Activated naive CD8-positive, alpha-beta T cell treated with anti-CD3 and anti-CD28 coated beads, Interleukin-2, amount 50 U/mL, for 24 hours (primary cell): Measurements from ENCODE around the gene VMAC.

Experiments
- ATAC-seq: fragments of 150-1000 bp; cut with Tn5 transposase; one replicate; pipeline ENCODE4 v1.10.0; 2021
- DNase-seq: peaks from one replicate; pipeline ENCODE4 v3.0.0; 2021
- H3K27ac Mint-ChIP-seq: one replicate; pipeline ENCODE4 v1.8.0; 2021; ENCODE audit warnings: mild to moderate bottlenecking, mixed read lengths
- H3K27me3 Mint-ChIP-seq: one replicate; pipeline ENCODE4 v1.8.0; 2021; ENCODE audit warnings: mixed read lengths
- H3K36me3 Mint-ChIP-seq: one replicate; pipeline ENCODE4 v1.8.0; 2021; ENCODE audit warnings: low read depth, mixed read lengths
- H3K4me1 Mint-ChIP-seq: one replicate; pipeline ENCODE4 v1.8.0; 2021; ENCODE audit warnings: mixed read lengths
- H3K4me3 Mint-ChIP-seq: one replicate; pipeline ENCODE4 v1.8.0; 2021; ENCODE audit warnings: mild to moderate bottlenecking, moderate library complexity, mixed read lengths
- H3K9me3 Mint-ChIP-seq: one replicate; pipeline ENCODE4 v1.8.0; 2021; ENCODE audit warnings: mixed read lengths

Gene VMAC

DNA sequence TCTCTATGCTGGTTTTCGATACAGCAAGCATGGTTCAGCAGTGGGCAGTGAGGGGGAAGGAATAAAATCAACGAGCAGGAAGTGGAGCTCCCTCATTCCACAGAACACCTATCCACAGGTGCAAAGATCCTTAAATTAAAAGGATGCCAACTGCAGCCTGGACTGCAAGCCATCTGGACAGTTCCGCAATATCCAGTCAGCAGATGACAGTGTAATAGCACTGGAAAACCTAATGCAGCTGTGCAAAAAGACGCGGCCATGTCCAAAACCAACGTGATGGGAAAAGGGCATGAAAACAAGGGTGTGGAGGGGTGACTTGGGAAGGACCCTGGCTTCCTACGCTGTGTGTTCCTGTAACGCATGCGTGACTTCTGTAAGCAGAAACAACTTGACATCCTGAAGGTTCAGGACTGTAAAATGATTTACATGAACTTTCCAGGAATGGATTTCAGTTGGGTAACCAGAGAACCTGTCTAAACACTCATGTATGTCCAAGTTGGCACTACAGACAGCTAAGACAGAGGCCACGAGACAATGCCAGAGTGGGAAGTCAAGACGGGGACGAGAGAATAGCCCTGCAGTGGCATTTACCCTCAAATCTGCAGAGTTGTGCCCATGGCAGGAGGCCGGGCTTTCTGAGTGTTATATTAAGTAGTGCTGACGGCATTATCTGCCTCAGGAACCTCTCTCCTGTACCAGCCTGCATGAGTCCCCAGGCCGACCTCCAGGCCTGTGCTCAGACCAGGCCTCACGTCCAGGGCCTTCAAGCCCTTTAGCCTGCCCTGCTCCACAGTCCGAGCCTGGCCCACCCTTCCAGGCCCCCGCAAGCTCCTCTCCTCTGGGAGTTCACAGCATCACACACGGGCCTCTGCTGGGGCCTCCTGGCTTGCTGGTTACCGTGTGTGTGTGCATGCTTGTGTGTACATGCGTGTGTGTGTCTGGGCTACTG lies 35.9 kb downstream of the VMAC start:
- Mint-ChIP-seq H3K27ac (no peak overlapping the region), H3K36me3 (peaks cover 22% of the 10 kb centered on the region), H3K27me3 (no peaks in the 10 kb centered on the region), H3K4me1 (peaks cover 21% of the 10 kb centered on the region), H3K4me3 (no peak overlapping the region), H3K9me3 (no peaks in the 10 kb centered on the region)
- ATAC-seq (no peak), DNase-seq (no peak)

DNA sequence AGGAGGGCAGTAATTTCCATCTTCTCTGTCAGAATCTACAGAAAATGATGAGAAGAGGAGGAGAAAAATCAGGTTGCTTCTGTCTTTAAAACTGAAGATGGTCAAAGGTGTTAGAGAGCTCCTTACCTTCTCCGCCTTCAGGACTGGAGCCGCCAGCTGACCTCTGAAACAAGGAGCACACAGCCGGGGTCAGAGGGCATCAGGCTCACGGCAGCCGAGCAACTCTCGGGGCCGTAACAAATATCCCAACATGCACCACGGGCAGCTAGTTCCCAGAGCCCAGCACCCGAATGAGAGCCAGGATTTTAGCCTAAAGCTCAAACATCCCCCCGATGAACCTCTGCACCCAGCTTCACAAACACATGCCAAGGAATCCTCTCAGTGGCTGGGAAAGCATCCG lies 37.0 kb downstream of the VMAC start:
- Mint-ChIP-seq H3K27me3 (no peaks in the 10 kb centered on the region), H3K4me1 (peaks cover 28% of the 10 kb centered on the region), H3K27ac (no peak overlapping the region), H3K36me3 (peaks cover 20% of the 10 kb centered on the region), H3K4me3 (no peak overlapping the region), H3K9me3 (no peaks in the 10 kb centered on the region)
- ATAC-seq (no peak), DNase-seq (no peak)

DNA sequence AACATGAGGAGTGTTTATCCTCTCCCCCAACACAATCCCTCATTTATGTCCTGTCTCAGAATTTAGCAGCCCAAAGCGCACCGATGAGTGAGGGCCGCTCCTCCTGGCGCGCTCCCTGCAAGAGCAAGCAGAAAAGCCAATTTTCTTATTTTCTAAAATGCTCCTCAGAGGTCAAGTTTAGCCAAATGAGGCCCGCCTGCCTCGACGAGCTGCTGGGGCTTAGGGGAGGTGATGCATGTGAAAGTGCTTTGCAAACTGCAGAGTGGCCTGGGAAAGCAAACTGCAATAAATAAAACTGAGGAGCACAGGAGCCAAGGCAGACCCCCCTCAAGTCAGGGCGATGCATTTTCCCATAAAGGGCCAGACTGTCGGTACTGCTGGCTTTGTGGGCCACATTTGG lies 38.4 kb downstream of the VMAC start:
- H3K9me3 Mint-ChIP-seq = no peaks in the 10 kb centered on the region
- H3K4me3 Mint-ChIP-seq = no peak overlapping the region
- DNase-seq (no peak), ATAC-seq (no peak)
- no peak overlapping the region for H3K27ac Mint-ChIP-seq
- peaks cover 40% of the 10 kb centered on the region for H3K4me1 Mint-ChIP-seq
- peaks cover 18% of the 10 kb centered on the region for H3K36me3 Mint-ChIP-seq
- H3K27me3 Mint-ChIP-seq = no peaks in the 10 kb centered on the region

DNA sequence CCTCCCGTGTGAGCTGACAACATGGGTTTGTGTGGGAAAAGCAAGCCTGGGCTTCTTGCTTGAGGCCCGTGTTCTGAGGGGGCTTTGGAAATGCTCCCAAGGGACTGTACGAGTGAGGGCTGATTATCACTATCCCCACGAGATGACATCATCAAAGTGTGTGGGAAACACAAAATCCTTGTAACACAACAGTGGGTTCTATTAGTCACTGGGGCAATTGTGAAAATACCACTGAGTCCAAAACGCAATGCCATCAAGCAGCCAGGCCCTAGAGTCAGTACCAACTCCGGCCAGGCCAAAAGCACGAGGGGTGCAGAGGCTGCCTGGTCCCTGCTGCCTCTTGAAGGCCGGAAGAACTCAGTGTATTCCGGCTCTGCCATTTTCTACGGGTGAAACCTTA lies 39.0 kb downstream of the VMAC start:
- DNase-seq = no peak
- peak; percentile 50 for ATAC-seq
- H3K4me1 Mint-ChIP-seq = peaks cover 44% of the 10 kb centered on the region
- no peaks in the 10 kb centered on the region for H3K27me3 Mint-ChIP-seq
- H3K27ac Mint-ChIP-seq = no peak overlapping the region
- H3K36me3 Mint-ChIP-seq = peaks cover 16% of the 10 kb centered on the region
- no peak overlapping the region for H3K4me3 Mint-ChIP-seq
- no peaks in the 10 kb centered on the region for H3K9me3 Mint-ChIP-seq

DNA sequence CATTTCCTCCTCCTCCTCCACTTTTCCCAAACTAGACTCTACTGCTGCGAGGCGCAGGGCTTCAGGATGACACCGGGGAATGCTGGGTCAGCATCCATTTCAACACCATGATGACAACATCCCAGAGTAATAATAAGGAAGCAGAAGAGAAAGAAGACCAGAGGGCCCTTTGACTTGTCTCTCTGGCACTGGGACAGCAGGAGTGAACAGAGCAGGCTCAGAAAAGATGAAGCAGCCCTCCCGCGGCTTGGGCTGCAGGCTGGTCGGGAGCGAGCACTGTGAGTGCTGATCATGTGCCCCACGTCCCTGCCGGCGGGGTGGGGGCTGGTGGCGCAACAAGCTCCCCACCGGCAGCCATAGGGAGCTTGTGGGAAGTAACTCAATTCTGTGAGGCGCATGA lies 42.8 kb downstream of the VMAC start:
- no peak for DNase-seq
- H3K9me3 Mint-ChIP-seq = no peaks in the 10 kb centered on the region
- no peak overlapping the region for H3K4me3 Mint-ChIP-seq

DNA sequence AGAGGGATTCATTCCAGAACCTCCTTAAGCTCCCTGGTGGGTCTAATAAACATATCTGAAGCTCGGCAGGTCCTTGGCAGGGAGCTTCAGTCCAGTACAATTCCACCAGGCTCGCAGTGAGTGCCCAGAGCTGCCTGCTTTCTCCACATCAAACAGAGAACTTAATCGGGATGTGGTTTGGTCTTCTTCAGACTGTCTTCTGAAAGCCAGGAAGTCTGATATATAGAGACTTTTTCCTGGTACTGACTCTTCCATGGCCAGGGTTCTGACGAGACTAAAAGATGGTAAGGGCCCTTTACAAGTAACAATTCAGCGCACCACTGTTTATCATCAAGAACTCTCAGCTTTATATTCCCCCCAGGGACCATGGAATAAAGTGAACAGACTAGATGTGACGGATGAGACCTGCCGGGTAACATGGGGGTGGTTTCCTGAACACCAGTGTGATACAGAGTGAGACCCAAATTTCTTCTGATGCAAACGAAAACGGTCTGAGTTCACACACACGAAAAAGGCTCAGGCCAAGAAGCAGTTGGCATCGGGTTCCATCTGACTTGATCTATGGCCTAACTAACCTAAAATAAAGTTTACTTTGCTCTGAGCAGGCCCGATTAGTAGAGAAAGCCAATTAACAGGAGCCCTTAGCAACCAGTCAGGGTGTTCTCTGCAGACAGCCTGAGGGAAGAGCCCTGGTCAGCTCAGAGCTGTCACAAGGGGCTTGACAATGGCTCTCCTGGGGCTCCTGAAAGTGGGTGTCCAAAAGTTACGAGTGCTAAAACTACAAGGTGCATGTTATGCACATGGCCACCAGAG lies 44.3 kb downstream of the VMAC start:
- H3K27ac Mint-ChIP-seq = peak overlapping the region; percentile 73
- ATAC-seq (peak; percentile 25), DNase-seq (no peak)
- no peaks in the 10 kb centered on the region for H3K27me3 Mint-ChIP-seq
- peaks cover 28% of the 10 kb centered on the region for H3K36me3 Mint-ChIP-seq
- peaks cover 90% of the 10 kb centered on the region for H3K4me1 Mint-ChIP-seq
- peak overlapping the region; percentile 35 for H3K4me3 Mint-ChIP-seq
- H3K9me3 Mint-ChIP-seq = no peaks in the 10 kb centered on the region

More for the DNA sequence above, 42.8 kb downstream of the VMAC start:
- peaks cover 82% of the 10 kb centered on the region for H3K4me1 Mint-ChIP-seq
- peak overlapping the region; percentile 44 for H3K27ac Mint-ChIP-seq
- no peak for ATAC-seq
- H3K36me3 Mint-ChIP-seq = peaks cover 18% of the 10 kb centered on the region
- no peaks in the 10 kb centered on the region for H3K27me3 Mint-ChIP-seq

DNA sequence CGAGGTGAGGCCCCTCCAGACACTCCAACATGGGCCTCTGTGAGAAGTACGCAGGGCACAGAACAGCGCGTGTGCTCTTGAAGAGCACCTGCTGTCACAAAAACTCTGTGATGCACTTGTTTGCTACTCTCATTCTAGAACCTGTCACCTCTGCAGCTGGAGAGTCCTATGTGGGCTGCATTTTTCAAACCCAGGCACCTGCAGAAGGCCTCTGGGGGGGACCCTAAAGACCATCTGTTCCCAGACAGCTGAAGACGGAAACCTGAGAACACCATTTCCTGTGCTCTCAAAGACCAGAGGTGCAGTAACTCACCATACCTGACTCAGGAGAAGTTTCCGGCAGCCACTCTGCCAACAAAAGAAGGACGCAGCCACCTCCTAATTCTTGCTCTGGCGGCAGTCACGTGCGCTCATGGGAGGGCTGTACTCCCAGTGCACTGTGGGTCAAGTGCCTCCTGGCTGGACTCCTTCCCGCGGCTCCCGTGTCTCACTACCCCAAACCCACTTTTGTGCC lies 45.2 kb downstream of the VMAC start:
- DNase-seq = peak; percentile 30
- Mint-ChIP-seq H3K9me3 (no peaks in the 10 kb centered on the region), H3K4me1 (peaks cover 90% of the 10 kb centered on the region), H3K27me3 (no peaks in the 10 kb centered on the region), H3K27ac (peak overlapping the region; percentile 73), H3K36me3 (peaks cover 33% of the 10 kb centered on the region), H3K4me3 (peak overlapping the region; percentile 7)
- peak; percentile 29 for ATAC-seq

DNA sequence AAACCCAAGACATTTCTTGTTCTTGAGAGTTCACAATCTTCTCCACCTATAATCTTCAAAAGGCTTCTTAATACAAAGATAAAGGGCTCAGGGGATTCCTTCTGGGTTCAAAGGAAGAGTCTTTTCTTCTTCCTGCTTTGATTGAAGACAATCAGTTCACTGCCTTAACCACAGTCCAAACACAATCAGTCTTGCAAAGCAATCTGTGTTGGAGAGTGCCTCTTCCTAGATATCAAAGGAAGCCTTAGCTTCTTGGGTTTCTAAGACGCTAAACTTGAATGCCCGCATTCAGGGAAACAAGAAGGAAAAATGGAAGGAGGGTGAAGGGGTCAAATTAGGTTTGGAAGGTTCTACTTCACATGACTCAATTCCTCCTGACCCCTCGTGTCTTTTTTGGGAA lies 46.1 kb downstream of the VMAC start:
- Mint-ChIP-seq H3K27me3 (no peaks in the 10 kb centered on the region), H3K4me3 (peak overlapping the region; percentile 19), H3K27ac (peak overlapping the region; percentile 73), H3K36me3 (peaks cover 28% of the 10 kb centered on the region), H3K4me1 (peaks cover 92% of the 10 kb centered on the region), H3K9me3 (no peaks in the 10 kb centered on the region)
- DNase-seq (no peak), ATAC-seq (no peak)

DNA sequence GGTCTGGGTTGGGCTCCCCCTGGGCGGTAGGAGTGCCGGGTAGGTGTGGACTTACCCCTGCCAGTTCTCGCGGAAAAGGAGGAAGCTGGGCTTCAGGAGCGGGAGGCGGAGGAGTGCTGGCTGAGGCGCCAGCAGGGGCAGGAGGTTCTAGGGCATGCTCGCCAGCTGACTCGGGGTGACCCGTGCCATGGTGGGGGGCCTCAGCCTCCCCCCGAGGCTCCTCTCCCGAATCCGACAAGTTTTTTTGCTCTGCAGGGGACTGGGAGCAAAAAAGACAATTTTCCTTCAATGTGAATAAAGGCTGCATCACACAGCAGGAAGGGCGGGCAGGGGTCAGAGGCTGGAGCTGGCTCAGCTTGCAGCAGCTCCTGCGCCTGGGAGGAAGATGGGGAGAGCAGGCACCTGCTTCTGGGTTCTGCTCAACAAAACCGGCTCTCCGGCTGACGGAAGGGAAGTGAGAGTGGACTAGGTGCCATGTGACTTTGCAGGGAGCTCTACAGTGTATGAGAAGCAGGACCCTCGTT lies 46.7 kb downstream of the VMAC start:
- H3K4me1 Mint-ChIP-seq = peaks cover 91% of the 10 kb centered on the region
- ATAC-seq (no peak), DNase-seq (no peak)
- H3K36me3 Mint-ChIP-seq = peaks cover 29% of the 10 kb centered on the region
- no peaks in the 10 kb centered on the region for H3K9me3 Mint-ChIP-seq
- no peak overlapping the region for H3K4me3 Mint-ChIP-seq
- H3K27me3 Mint-ChIP-seq = no peaks in the 10 kb centered on the region
- H3K27ac Mint-ChIP-seq = peak overlapping the region; percentile 70

DNA sequence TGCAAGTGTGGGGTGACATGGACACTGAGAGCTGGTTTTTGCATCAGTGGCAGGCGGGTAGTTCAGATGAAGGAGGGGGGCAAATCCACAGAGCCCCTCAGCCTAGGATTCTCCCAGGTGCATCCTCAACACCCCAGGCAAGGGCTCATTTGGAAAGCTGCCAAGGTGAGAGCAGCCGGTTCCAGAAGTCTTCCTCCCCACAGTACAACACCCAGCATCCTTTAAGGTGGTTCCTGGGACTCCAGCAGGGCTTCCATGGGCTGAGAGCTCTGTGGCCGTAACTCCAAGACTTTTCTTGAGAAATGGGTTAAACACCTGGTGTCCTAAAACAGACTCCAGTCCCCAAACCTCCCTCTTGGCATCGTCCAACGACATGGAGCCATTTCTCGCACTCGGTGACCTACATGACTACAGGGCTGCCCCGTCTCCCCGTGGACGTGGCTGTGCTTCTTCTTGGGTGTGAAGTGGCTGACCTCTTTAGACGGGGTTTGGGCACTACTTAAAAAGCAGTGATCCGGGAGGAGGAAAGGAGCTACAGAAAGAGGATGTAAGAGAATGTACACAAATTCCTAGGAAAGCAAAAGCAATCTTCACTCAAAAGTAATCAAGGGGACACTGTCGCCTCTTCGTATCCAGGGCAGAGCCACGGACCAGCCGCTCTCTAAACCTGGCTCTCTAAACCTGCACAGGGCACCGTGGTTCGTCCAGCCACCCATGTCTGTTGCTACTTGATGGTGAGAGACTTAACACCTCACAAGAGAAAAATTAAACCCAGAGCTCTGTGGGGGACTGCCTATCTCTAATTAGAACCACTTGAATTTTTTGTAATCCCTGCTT lies 47.7 kb downstream of the VMAC start:
- DNase-seq (no peak), ATAC-seq (no peak)
- H3K27ac Mint-ChIP-seq = peak overlapping the region; percentile 90
- no peaks in the 10 kb centered on the region for H3K27me3 Mint-ChIP-seq
- peaks cover 29% of the 10 kb centered on the region for H3K36me3 Mint-ChIP-seq
- H3K9me3 Mint-ChIP-seq = no peaks in the 10 kb centered on the region
- H3K4me3 Mint-ChIP-seq = peak overlapping the region; percentile 55
- H3K4me1 Mint-ChIP-seq = peaks cover 93% of the 10 kb centered on the region

DNA sequence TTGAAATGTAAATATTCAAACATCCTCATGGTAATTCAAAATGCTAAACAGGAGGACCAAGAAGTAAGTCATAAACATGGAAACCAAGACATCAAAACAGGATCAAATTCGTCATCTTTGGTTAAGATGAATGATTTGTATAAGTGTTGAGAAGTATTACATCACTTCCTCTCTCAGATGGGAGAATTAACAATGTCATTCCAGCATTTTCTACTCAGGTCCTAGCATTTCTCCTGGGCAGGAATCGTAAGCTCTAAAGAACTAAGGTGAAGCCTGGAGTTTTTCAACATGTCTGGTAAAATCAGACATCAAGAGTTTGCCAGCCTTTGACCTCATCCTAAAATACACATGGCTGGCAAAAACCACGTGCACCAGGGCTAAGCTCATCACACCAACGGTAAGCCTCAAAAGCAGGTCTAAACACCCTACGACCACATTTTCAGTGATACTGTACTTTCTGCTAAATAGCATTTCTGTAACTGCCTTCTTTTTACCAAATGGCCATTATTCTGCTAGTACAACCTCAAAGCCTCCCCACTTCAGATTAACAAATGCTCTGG lies 48.4 kb downstream of the VMAC start:
- Mint-ChIP-seq H3K4me3 (peak overlapping the region; percentile 55), H3K4me1 (peaks cover 93% of the 10 kb centered on the region), H3K27ac (peak overlapping the region; percentile 90), H3K36me3 (peaks cover 25% of the 10 kb centered on the region), H3K27me3 (no peaks in the 10 kb centered on the region), H3K9me3 (no peaks in the 10 kb centered on the region)
- ATAC-seq (no peak), DNase-seq (no peak)

DNA sequence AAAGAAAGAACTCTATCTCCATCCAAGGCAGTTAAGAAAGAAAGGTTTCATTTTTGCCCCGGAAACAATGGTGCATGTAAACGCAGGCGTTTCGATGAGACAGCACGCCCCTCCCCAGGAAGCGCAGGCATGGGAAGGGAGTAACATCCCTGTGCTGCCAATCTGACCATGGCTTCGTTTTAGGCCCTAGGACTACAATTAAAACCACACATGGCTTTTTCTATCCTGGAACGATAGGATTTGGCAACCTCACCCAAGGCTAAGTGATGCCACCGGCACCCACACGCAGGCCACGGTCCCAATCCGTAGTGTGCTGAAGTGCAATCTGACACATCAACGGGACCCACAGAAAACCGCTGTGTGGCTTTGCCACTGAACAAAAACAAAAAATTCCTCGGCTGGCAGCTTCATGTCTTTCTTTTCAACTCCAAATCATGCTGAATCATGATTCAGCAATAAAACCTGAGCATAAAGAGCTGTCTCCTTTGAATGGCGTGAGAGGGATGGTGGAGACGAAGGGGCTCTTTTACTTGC lies 49.1 kb downstream of the VMAC start:
- no peaks in the 10 kb centered on the region for H3K9me3 Mint-ChIP-seq
- H3K27me3 Mint-ChIP-seq = no peaks in the 10 kb centered on the region
- peaks cover 25% of the 10 kb centered on the region for H3K36me3 Mint-ChIP-seq
- ATAC-seq = peak; percentile 45
- peaks cover 93% of the 10 kb centered on the region for H3K4me1 Mint-ChIP-seq
- peak overlapping the region; percentile 90 for H3K27ac Mint-ChIP-seq
- DNase-seq = peak; percentile 35
- H3K4me3 Mint-ChIP-seq = peak overlapping the region; percentile 55

DNA sequence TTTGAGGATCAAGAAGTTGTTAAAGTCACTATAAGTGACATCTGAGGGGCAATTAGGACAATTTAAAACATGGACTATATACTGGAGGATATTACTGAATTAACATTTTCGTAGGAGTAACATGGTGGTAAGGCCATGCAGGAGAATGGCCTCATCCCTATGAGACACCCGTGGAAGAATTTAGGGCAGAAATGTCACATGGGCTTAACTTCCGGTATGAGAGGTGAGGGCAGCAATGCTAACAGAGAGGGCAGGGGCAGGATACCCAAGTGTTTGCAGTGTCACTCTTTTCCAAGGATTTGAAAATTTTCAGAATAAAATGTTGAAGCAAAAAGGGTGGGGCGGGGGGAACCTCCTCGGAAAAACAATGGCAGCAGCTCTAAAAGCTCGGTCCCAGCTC lies 49.6 kb downstream of the VMAC start:
- no peaks in the 10 kb centered on the region for H3K9me3 Mint-ChIP-seq
- no peak for DNase-seq
- H3K27me3 Mint-ChIP-seq = no peaks in the 10 kb centered on the region
- H3K36me3 Mint-ChIP-seq = peaks cover 25% of the 10 kb centered on the region
- H3K4me1 Mint-ChIP-seq = peaks cover 93% of the 10 kb centered on the region
- no peak for ATAC-seq
- H3K4me3 Mint-ChIP-seq = peak overlapping the region; percentile 55
- H3K27ac Mint-ChIP-seq = peak overlapping the region; percentile 90
